GM23338 (cell line): ENCODE data around the gene IL21R. TPM values are rescaled to one million over a fixed set of nuclear protein-coding genes. Genes with fewer than 3 reads are reported as not detected.
"Not testable (repeated sequence)": the region's sequence is repeated elsewhere in the genome, so short reads cannot be mapped to it uniquely, and the experiment has no call there.

Experiments used
- ATAC-seq: fragments of 200-7000 bp; cut with Tn5 transposase; 3 replicates; pipeline ENCODE4 v1.9.1; 2020
- DNase-seq: peaks from one replicate; pipeline ENCODE4 v3.0.0-alpha.2; 2015; ENCODE audit warnings: low spot score
- H2AFZ ChIP-seq: fragments of 200-600 bp; sonication (generic); 2 replicates; pipeline ENCODE4 v1.8.0; 2016; ENCODE audit warnings: antibody characterized with exemption, mild to moderate bottlenecking, moderate library complexity
- H3F3A ChIP-seq: fragments of 200-600 bp; sonication (generic); replicated peaks from 2 replicates; pipeline ENCODE4 v1.8.0; 2017; ENCODE audit warnings: antibody characterized with exemption, mixed run types, low read depth
- H3K27ac ChIP-seq: fragments of 200-600 bp; sonication (generic); 2 replicates; pipeline ENCODE4 v1.6.1; 2016; ENCODE audit warnings: low read depth
- H3K27me3 ChIP-seq: fragments of 200-600 bp; sonication (generic); 2 replicates; pipeline ENCODE4 v1.8.0; 2016; ENCODE audit warnings: mild to moderate bottlenecking, mixed run types, moderate library complexity; ENCODE audit not compliant: insufficient read depth
- H3K36me3 ChIP-seq: fragments of 200-600 bp; sonication (generic); 2 replicates; pipeline ENCODE4 v1.8.0; 2016; ENCODE audit warnings: mild to moderate bottlenecking; ENCODE audit not compliant: insufficient read depth
- H3K4me1 ChIP-seq: fragments of 200-600 bp; sonication (generic); 2 replicates; pipeline ENCODE4 v1.8.0; 2016; ENCODE audit warnings: mild to moderate bottlenecking, moderate library complexity; ENCODE audit not compliant: insufficient read depth
- H3K4me2 ChIP-seq: fragments of 200-600 bp; sonication (generic); 2 replicates; pipeline ENCODE4 v1.7.1; 2017; ENCODE audit warnings: mixed run types
- H3K4me3 ChIP-seq: fragments of 200-600 bp; sonication (generic); 2 replicates; pipeline ENCODE4 v1.6.1; 2016; ENCODE audit warnings: mixed run types
- H3K79me2 ChIP-seq: fragments of 200-600 bp; sonication (generic); replicated peaks from 2 replicates; pipeline ENCODE4 v1.8.0; 2017; ENCODE audit warnings: mild to moderate bottlenecking; ENCODE audit not compliant: insufficient read depth
- H3K9me2 ChIP-seq: fragments of 200-600 bp; sonication (generic); 2 replicates; pipeline ENCODE4 v1.8.0; 2017; ENCODE audit not compliant: insufficient read depth
- H4K20me1 ChIP-seq: fragments of 200-600 bp; sonication (generic); replicated peaks from 2 replicates; pipeline ENCODE4 v1.8.0; 2017; ENCODE audit warnings: mild to moderate bottlenecking; ENCODE audit not compliant: insufficient read depth
- H3K27ac Mint-ChIP-seq: 2 replicates; pipeline ENCODE4 v1.8.0; 2020; ENCODE audit warnings: inconsistent platforms, mild to moderate bottlenecking, moderate library complexity, mixed read lengths
- H3K27me3 Mint-ChIP-seq: 3 replicates; pipeline ENCODE4 v1.8.0; 2022; ENCODE audit warnings: low read depth, mild to moderate bottlenecking, moderate library complexity, mixed read lengths, inconsistent platforms; ENCODE audit not compliant: insufficient read depth, poor library complexity
- H3K36me3 Mint-ChIP-seq: 3 replicates; pipeline ENCODE4 v1.8.0; 2021; ENCODE audit warnings: low read depth, mild to moderate bottlenecking, inconsistent platforms, moderate library complexity, mixed read lengths
- H3K4me1 Mint-ChIP-seq: 3 replicates; pipeline ENCODE4 v1.8.0; 2020; ENCODE audit warnings: mild to moderate bottlenecking, inconsistent platforms, mixed read lengths
- H3K4me3 Mint-ChIP-seq: 3 replicates; pipeline ENCODE4 v1.8.0; 2021; ENCODE audit warnings: moderate library complexity, mild to moderate bottlenecking, inconsistent platforms, mixed read lengths
- H3K9me3 Mint-ChIP-seq: 3 replicates; pipeline ENCODE4 v1.8.0; 2020; ENCODE audit warnings: moderate library complexity, mild to moderate bottlenecking, inconsistent platforms, mixed read lengths
- ETS1 ChIP-seq: IDR thresholded peaks from 2 replicates; pipeline ENCODE4 v1.6.1; 2016; ENCODE audit warnings: antibody characterized with exemption
- EZH2 ChIP-seq: fragments of 200-600 bp; sonication (generic); IDR thresholded peaks from one replicate; pipeline ENCODE4 v1.8.0; 2017; ENCODE audit warnings: antibody characterized with exemption, mild to moderate bottlenecking, low read depth; ENCODE audit not compliant: unreplicated experiment
- REST ChIP-seq: IDR thresholded peaks from one replicate; pipeline ENCODE4 v1.6.1; 2018; ENCODE audit warnings: antibody characterized with exemption; ENCODE audit not compliant: unreplicated experiment
- STAT1 ChIP-seq: IDR thresholded peaks from one replicate; pipeline ENCODE4 v1.6.1; 2016; ENCODE audit warnings: antibody characterized with exemption; ENCODE audit not compliant: unreplicated experiment
- ZNF114 ChIP-seq: fragments of 250-450 bp; sonication (Bioruptor Pico); IDR thresholded peaks from 2 replicates; pipeline ENCODE4 v1.5.0; 2020; ENCODE audit warnings: mild to moderate bottlenecking, moderate library complexity
- ZNF331 ChIP-seq: fragments of 250-450 bp; sonication (Bioruptor Pico); IDR thresholded peaks from 2 replicates; pipeline ENCODE4 v1.5.0; 2020; ENCODE audit warnings: low read depth, mild to moderate bottlenecking, moderate library complexity
- polyA plus RNA-seq: library from polyadenylated mRNA; unstranded; fragments of >200 nt; fragmentation: Nextera tagmentation; extraction: Ambion mirVana; gene quantifications from 2 replicates; pipeline ENCODE4 v1.2.1, GENCODE V29; 2016
- total RNA-seq: library from RNA; depleted of rRNA; stranded (reverse); fragments of >200 nt; shearing (Covaris generic); gene quantifications from 2 replicates; pipeline ENCODE4 v1.2.3, GENCODE V29; 2014

IL21R gene
- total and polyA plus RNA-seq, 2 experiments from 2014 or later, result 0.42 to 2.6 TPM

- Histone ChIP-seq H3K27me3 (no peaks in the 10 kb centered on the region), H3K27ac (no peak overlapping the region), H3F3A (no peaks in the 10 kb centered on the region), H2AFZ (no peak overlapping the region), H3K4me2 (no peak overlapping the region), H3K36me3 (no peaks in the 10 kb centered on the region), H3K4me3 (no peak overlapping the region), H3K4me1 (no peaks in the 10 kb centered on the region), H4K20me1 (no peaks in the 10 kb centered on the region), H3K9me2 (no peaks in the 10 kb centered on the region; the same call in 1 of the 2 replicates), H3K79me2 (no peaks in the 10 kb centered on the region)
- no peak for TF ChIP-seq EZH2
- no peak for TF ChIP-seq REST
- TF ChIP-seq ZNF114 (CRISPR knock-in tag), result no peak
- H3K4me3 Mint-ChIP-seq, result no peak overlapping the region
- no peaks in the 10 kb centered on the region; the same call in 2 of the 3 replicates for H3K9me3 Mint-ChIP-seq
- H3K4me1 Mint-ChIP-seq, result no peaks in the 10 kb centered on the region
- no peak overlapping the region for H3K27ac Mint-ChIP-seq
- DNase-seq (no peak), ATAC-seq (no peak)
- no peaks in the 10 kb centered on the region for H3K36me3 Mint-ChIP-seq
- H3K27me3 Mint-ChIP-seq, result peaks cover 4% of the 10 kb centered on the region
These were observed 7.5 kb upstream of the IL21R start for GRCh38 chr16:27394516-27394915.

GRCh38 chr16:27398341-27398893 is 3.6 kb upstream of the IL21R start:
- not testable (repeated sequence) for H2AFZ ChIP-seq, ATAC-seq, H3K36me3 ChIP-seq, H3K4me2 ChIP-seq, H3K27me3 Mint-ChIP-seq, H3K27me3 ChIP-seq, H3K36me3 Mint-ChIP-seq, H3K9me2 ChIP-seq, H3F3A ChIP-seq, H3K27ac ChIP-seq, H3K4me3 ChIP-seq, H3K79me2 ChIP-seq, H3K9me3 Mint-ChIP-seq, H3K4me1 Mint-ChIP-seq, H3K27ac Mint-ChIP-seq, H3K4me1 ChIP-seq, H3K4me3 Mint-ChIP-seq, H4K20me1 ChIP-seq, DNase-seq

- Histone ChIP-seq H3K4me3 (no peak overlapping the region), H4K20me1 (no peaks in the 10 kb centered on the region), H3K79me2 (no peaks in the 10 kb centered on the region), H2AFZ (0 out of 2 replicates have a peak overlapping the region, but pooled peaks have one; percentile 23), H3K36me3 (no peaks in the 10 kb centered on the region), H3K9me2 (no peaks in the 10 kb centered on the region; the same call in 1 of the 2 replicates), H3F3A (no peaks in the 10 kb centered on the region), H3K4me1 (no peaks in the 10 kb centered on the region), H3K4me2 (no peak overlapping the region), H3K27me3 (no peaks in the 10 kb centered on the region), H3K27ac (no peak overlapping the region)
- peaks cover 5% of the 10 kb centered on the region; the same call in 1 of the 3 replicates for H3K4me1 Mint-ChIP-seq
- ATAC-seq (no peak), DNase-seq (no peak)
- no peak overlapping the region for H3K27ac Mint-ChIP-seq
- peaks cover 4% of the 10 kb centered on the region for H3K27me3 Mint-ChIP-seq
- no peaks in the 10 kb centered on the region for H3K36me3 Mint-ChIP-seq
- H3K4me3 Mint-ChIP-seq, result no peak overlapping the region
- no peaks in the 10 kb centered on the region; the same call in 2 of the 3 replicates for H3K9me3 Mint-ChIP-seq
- TF ChIP-seq ZNF331 (no peak), STAT1 (no peak), ZNF114 (CRISPR knock-in tag) (no peak), EZH2 (no peak), ETS1 (no peak)
These were observed 2.8 kb upstream of the IL21R start for GRCh38 chr16:27398894-27399853.
